Vagina (tissue), 2 donors: Measurements from ENCODE around the gene MAP3K13. TPM values are rescaled to one million over a fixed set of nuclear protein-coding genes. Genes with fewer than 3 reads are reported as not detected.

Source experiments
- DNase-seq, 2 donors: peaks; one replicate each; pipeline ENCODE4 v3.0.0-alpha.2; 2017; ENCODE audit errors: extremely low spot score in 2 of 2
- H3K27ac ChIP-seq: fragments of 200-600 bp; sonication (generic); one replicate; pipeline ENCODE4 v1.5.1; 2019
- H3K27me3 ChIP-seq: fragments of 200-600 bp; sonication (generic); one replicate; pipeline ENCODE4 v1.5.1; 2019
- H3K36me3 ChIP-seq, 2 donors: fragments of 200-600 bp; sonication (generic); one replicate each; pipeline ENCODE4 v1.5.1; 2017 to 2019
- H3K4me1 ChIP-seq: fragments of 200-600 bp; sonication (generic); one replicate; pipeline ENCODE4 v1.5.1; 2019
- H3K4me3 ChIP-seq, 2 donors: fragments of 200-600 bp; sonication (generic); 1 replicate in 1 of 2; 2 replicates in 1 of 2; pipeline ENCODE4 v1.5.1; 2016 to 2019
- H3K9me3 ChIP-seq: fragments of 200-600 bp; sonication (generic); one replicate; pipeline ENCODE4 v1.5.1; 2019
- POLR2A ChIP-seq, 2 donors: fragments of 450-650 bp; IDR thresholded peaks; one replicate each; pipeline ENCODE4 v1.6.1; 2017; ENCODE audit warnings: antibody characterized with exemption in 2 of 2, mild to moderate bottlenecking in 2 of 2, moderate library complexity in 2 of 2
- POLR2AphosphoS5 ChIP-seq, 2 donors: sonication (generic); formaldehyde crosslinking; IDR thresholded peaks; one replicate each; pipeline ENCODE4 v1.9.0; 2017; ENCODE audit warnings: antibody characterized with exemption in 2 of 2, mild to moderate bottlenecking in 2 of 2, low read depth in 1 of 2; ENCODE audit not compliant: insufficient read depth in 1 of 2
- intact Hi-C: fragments of 100-400 bp; cut with DNase I; formaldehyde crosslinking; loops from one replicate; pipeline ENCODE4 v1.15.1; 2023
- total RNA-seq: library from RNA; depleted of rRNA; stranded (reverse); fragments of >200 nt; gene quantifications from one replicate; pipeline ENCODE4 v1.2.3, GENCODE V29; 2016
- TF ChIP-seq, protein P1 (sequence below), 3 experiments: fragments of 450-650 bp in 2 of 3; fragments of 200-600 bp in 1 of 3; sonication (generic) in 1 of 3; IDR thresholded peaks; one replicate each; pipeline ENCODE4 v1.5.1; 2017 to 2019; ENCODE audit warnings: antibody characterized with exemption in 3 of 3, mild to moderate bottlenecking in 2 of 3, moderate library complexity in 2 of 3

MAP3K13 gene
- total RNA-seq, 1 donor from 2014 or later: 8.3 TPM

DNA sequence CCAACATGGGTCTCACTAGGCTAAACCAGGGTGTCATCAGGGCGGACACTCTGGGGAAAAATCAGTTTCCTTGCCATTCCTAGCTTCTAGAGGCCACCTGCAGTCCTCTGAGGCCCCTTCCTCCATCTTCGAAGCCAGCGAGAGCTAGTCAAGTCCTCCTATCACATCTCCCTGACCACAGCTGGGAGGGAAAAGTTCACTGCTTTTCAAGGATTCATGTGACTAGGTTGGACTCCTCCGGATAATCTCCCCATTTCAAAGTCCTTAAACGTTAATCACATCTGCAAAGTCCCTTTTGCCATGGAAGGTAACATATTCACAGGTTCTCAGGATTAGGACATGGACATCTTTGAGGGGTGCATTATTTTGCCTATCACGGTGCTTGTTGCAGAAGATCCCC, 35.9 kb upstream of the MAP3K13 start:
- TF ChIP-seq POLR2A (IDR thresholded peaks at IDR 0.05) (no peak), POLR2AphosphoS5 (IDR thresholded peaks at IDR 0.05; ENCODE audit: insufficient read depth in 1 of 2, low read depth in 1 of 2) (no peak)
- TF ChIP-seq, protein P1, sequence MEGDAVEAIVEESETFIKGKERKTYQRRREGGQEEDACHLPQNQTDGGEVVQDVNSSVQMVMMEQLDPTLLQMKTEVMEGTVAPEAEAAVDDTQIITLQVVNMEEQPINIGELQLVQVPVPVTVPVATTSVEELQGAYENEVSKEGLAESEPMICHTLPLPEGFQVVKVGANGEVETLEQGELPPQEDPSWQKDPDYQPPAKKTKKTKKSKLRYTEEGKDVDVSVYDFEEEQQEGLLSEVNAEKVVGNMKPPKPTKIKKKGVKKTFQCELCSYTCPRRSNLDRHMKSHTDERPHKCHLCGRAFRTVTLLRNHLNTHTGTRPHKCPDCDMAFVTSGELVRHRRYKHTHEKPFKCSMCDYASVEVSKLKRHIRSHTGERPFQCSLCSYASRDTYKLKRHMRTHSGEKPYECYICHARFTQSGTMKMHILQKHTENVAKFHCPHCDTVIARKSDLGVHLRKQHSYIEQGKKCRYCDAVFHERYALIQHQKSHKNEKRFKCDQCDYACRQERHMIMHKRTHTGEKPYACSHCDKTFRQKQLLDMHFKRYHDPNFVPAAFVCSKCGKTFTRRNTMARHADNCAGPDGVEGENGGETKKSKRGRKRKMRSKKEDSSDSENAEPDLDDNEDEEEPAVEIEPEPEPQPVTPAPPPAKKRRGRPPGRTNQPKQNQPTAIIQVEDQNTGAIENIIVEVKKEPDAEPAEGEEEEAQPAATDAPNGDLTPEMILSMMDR (IDR thresholded peaks at IDR 0.05): no peak
- no peak overlapping the region for H3K27ac ChIP-seq
- intact Hi-C loops: no loop called here
- no peak overlapping the region for H3K4me3 ChIP-seq
- H3K9me3 ChIP-seq: no peaks in the 10 kb centered on the region
- no peaks in the 10 kb centered on the region for H3K36me3 ChIP-seq
- H3K4me1 ChIP-seq: no peaks in the 10 kb centered on the region
- H3K27me3 ChIP-seq: no peaks in the 10 kb centered on the region
- DNase-seq: no peak

DNA sequence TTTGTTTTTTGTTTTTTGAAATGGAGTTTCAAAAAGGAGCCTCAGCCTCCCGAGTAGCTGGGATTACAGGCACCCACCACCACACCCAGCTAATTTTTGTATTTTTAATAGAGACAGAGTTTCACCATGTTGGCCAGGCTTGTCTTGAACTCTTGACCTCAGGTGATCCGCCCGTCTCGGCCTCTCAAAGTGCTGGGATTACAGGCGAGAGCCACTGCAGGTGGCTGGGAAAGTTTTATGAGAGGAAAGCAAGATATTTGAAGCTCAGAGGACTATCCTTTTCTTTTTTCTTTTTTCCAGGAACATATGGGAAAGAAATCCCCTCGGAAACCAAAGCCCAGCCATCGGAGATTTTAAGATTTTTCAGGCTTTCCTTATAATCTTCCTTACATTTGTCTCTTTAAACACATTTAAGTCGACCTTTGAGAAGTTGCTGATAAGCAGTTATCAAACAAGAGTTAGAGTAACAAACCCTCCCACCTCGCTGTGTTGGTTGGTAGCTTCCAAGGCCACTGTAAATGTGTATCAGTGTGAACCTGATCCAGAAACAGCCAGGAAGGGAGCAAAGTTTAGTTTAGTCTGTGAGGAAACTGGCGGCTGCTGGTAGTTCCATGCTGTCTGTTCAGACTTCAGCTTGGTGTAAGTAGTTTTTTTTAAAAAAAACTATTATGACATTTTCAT, 34.5 kb upstream of the MAP3K13 start:
- no peaks in the 10 kb centered on the region for H3K9me3 ChIP-seq
- H3K36me3 ChIP-seq: no peaks in the 10 kb centered on the region
- H3K27me3 ChIP-seq: no peaks in the 10 kb centered on the region
- TF ChIP-seq POLR2AphosphoS5 (IDR thresholded peaks at IDR 0.05; ENCODE audit: insufficient read depth in 1 of 2, low read depth in 1 of 2): no peak
- no peak for TF ChIP-seq POLR2A (IDR thresholded peaks at IDR 0.05)
- TF ChIP-seq, protein P1 (IDR thresholded peaks at IDR 0.05): no peak
- H3K4me1 ChIP-seq: no peaks in the 10 kb centered on the region
- H3K4me3 ChIP-seq: no peak overlapping the region
- no peak overlapping the region for H3K27ac ChIP-seq
- no peak for DNase-seq
- intact Hi-C loops: no loop called here

DNA sequence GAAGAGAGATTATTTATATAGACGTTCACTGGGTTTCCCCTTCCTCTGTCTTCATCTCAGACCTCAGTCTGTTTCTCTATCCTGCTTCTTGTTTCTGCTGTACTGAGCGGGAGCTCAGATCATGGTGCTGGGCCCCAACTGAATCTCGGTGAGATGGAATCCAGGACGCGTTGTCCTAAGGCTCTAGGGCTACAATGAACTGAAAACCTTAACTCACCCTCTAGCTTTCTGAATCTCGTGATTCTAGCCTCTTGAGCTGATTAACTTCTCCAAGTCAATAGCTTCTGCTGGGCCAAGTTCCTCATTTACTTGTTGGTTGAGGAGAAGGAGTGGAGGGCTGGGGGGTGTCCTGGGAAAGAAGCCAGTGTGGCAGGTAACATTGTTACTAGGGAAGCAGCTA, 32.7 kb upstream of the MAP3K13 start:
- H3K36me3 ChIP-seq: no peaks in the 10 kb centered on the region

DNA sequence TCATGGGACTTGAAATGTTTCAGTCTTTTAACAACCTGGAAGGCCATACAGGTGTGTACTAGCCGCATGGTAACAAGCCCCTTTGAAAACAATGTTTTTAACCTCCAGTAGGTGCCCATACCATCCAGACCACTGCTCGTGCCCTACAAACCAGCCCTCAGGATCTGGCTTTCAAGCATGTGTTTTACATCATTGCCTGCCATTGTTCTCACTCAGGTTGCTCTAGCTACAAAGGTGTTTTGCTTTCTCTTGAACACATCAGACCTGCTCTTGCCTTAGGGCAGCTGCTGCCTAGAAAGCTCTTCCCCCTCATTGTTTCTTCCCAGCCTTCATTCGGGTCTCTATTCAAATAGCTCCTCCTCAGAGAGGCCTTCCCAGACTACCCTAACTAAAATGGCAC, 32.3 kb upstream of the MAP3K13 start:
- H3K4me1 ChIP-seq: no peaks in the 10 kb centered on the region
- intact Hi-C loops: no loop called here
- no peak for DNase-seq
- no peaks in the 10 kb centered on the region for H3K36me3 ChIP-seq
- no peak for TF ChIP-seq POLR2AphosphoS5 (IDR thresholded peaks at IDR 0.05; ENCODE audit: insufficient read depth in 1 of 2, low read depth in 1 of 2)
- TF ChIP-seq POLR2A (IDR thresholded peaks at IDR 0.05): no peak
- TF ChIP-seq, protein P1 (IDR thresholded peaks at IDR 0.05): no peak
- no peak overlapping the region for H3K27ac ChIP-seq
- no peaks in the 10 kb centered on the region for H3K27me3 ChIP-seq
- H3K9me3 ChIP-seq: no peaks in the 10 kb centered on the region
- no peak overlapping the region for H3K4me3 ChIP-seq

More for the DNA sequence above, 32.7 kb upstream of the MAP3K13 start:
- no peak for DNase-seq
- intact Hi-C loops: no loop called here
- Histone ChIP-seq H3K4me3 (no peak overlapping the region), H3K4me1 (no peaks in the 10 kb centered on the region), H3K27me3 (no peaks in the 10 kb centered on the region), H3K9me3 (no peaks in the 10 kb centered on the region), H3K27ac (no peak overlapping the region)
- TF ChIP-seq, protein P1 (IDR thresholded peaks at IDR 0.05): no peak
- TF ChIP-seq POLR2AphosphoS5 (IDR thresholded peaks at IDR 0.05; ENCODE audit: insufficient read depth in 1 of 2, low read depth in 1 of 2) (no peak), POLR2A (IDR thresholded peaks at IDR 0.05) (no peak)

DNA sequence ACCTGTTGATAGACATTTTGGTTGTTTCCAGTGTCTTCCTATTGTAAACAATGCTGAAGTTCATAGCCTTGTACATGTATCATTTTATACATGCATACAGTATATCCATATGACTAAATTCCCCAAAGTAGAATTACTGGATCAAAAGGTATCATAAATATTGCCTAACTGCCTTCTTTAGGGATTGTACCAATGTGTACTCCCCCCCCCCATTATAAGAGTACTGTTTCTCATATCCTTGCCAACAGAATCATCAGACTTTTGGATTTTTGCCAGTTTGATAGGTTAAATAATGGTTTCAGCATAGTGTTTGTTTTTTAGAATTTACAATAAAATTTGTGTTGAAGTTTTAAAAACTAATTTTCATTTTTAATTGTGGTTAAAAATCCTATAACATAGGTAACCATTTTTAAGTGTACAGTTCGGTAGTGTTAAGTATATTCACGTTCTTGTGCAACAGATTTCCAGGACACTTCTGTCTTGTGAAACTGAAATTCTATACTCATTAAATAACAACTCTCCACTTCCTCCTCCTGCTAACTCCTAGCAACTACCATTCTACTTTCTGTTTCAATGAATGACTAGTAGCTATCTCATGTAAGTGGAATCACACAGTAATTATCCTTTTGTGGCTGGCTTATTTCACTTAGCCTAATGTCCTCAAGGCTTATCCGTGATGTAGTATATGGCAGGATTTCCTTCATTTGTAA, 30.8 kb upstream of the MAP3K13 start:
- DNase-seq: no peak
- intact Hi-C loops: no loop called here
- TF ChIP-seq POLR2AphosphoS5 (IDR thresholded peaks at IDR 0.05; ENCODE audit: insufficient read depth in 1 of 2, low read depth in 1 of 2): no peak
- TF ChIP-seq, protein P1 (IDR thresholded peaks at IDR 0.05): no peak
- TF ChIP-seq POLR2A (IDR thresholded peaks at IDR 0.05): no peak
- H3K27me3 ChIP-seq: no peaks in the 10 kb centered on the region
- H3K4me3 ChIP-seq: no peak overlapping the region
- no peaks in the 10 kb centered on the region for H3K36me3 ChIP-seq
- no peak overlapping the region for H3K27ac ChIP-seq
- H3K9me3 ChIP-seq: no peaks in the 10 kb centered on the region
- H3K4me1 ChIP-seq: no peaks in the 10 kb centered on the region
